Spleen (tissue), 7 donors: Measurements from ENCODE around the gene FHIT.

Source experiments
- CTCF ChIP-seq, 11 experiments: fragments of 200-600 bp in 7 of 11; fragments of 450-650 bp in 4 of 11; sonication (generic) in 4 of 11; IDR thresholded peaks in 8 of 11; conservative IDR thresholded peaks in 3 of 11; 1 replicate in 7 of 11; 2 replicates in 4 of 11; pipeline versions ENCODE4 v1.4.0 to v1.8.0; 2016 to 2021; ENCODE audit warnings: antibody characterized with exemption in 11 of 11, inconsistent platforms in 4 of 11, mild to moderate bottlenecking in 1 of 11
- POLR2A ChIP-seq, 3 donors: fragments of 450-650 bp; IDR thresholded peaks; one replicate each; pipeline ENCODE4 v1.5.1; 2017; ENCODE audit warnings: antibody characterized with exemption in 3 of 3, mild to moderate bottlenecking in 1 of 3
- donor health status: DM: no; HTN: no; CAD: no; lungs with moderate emphysema.
- donor health status: DM: no; HTN: no; CAD: no.
- donor health status: DM: no; HTN: no; CAD: no.

- TF ChIP-seq CTCF (IDR thresholded peaks at IDR 0.05 in 8 of 11, conservative IDR thresholded peaks at IDR 0.05 in 3 of 11) (no peak), POLR2A (IDR thresholded peaks at IDR 0.05) (no peak)
Observed at GRCh38 chr3:59854061-59854709, 1397.1 kb downstream of the FHIT start.
